ENCODE data around the gene PLEKHA7.

The PLEKHA7 gene

GRCh38 chr11:16764888-16765287 is 249.3 kb downstream of the PLEKHA7 start:
- FAIRE-seq: no peak

- FAIRE-seq: no peak
Observed at GRCh38 chr11:16763746-16764145, 250.5 kb downstream of the PLEKHA7 start.

GRCh38 chr11:16759857-16760508 is 254.2 kb downstream of the PLEKHA7 start:
- no peak for FAIRE-seq

- no peak for FAIRE-seq
Observed at GRCh38 chr11:16758382-16759024, 255.7 kb downstream of the PLEKHA7 start.

GRCh38 chr11:16750417-16750816 is 263.8 kb downstream of the PLEKHA7 start:
- FAIRE-seq: no peak

GRCh38 chr11:16749666-16750065 is 264.5 kb downstream of the PLEKHA7 start:
- no peak for FAIRE-seq

- no peak for FAIRE-seq
Observed at GRCh38 chr11:16749092-16749491, 265.1 kb downstream of the PLEKHA7 start.

GRCh38 chr11:16745950-16746605 is 268.1 kb downstream of the PLEKHA7 start:
- no peak for FAIRE-seq

GRCh38 chr11:16744128-16744725 is 270.0 kb downstream of the PLEKHA7 start:
- FAIRE-seq: no peak

- FAIRE-seq: no peak
Observed at GRCh38 chr11:16743478-16743877, 270.7 kb downstream of the PLEKHA7 start.

- no peak for FAIRE-seq
Observed at GRCh38 chr11:16741473-16741872, 272.7 kb downstream of the PLEKHA7 start.

- no peak for FAIRE-seq
Observed at GRCh38 chr11:16738947-16739815, 275.0 kb downstream of the PLEKHA7 start.

- peak; percentile 97 for FAIRE-seq
Observed at GRCh38 chr11:16738193-16738946, 275.8 kb downstream of the PLEKHA7 start, which contains the start of gene C11orf58. C11orf58 (plus strand) TSS chr11:16738647; CDS start chr11:16738779, 132 bp downstream.

GRCh38 chr11:16737818-16738192 is 276.4 kb downstream of the PLEKHA7 start:
- FAIRE-seq: no peak
